Measurements from ENCODE around the gene CFP.

The CFP gene

GRCh38 chrX:47623540-47624027 lies 6.1 kb downstream of the CFP start:
- Histone ChIP-seq H3K27ac (ENCODE audit: low read depth, low read length) (no peak overlapping the region), H3K36me3 (ENCODE audit: control insufficient read depth in 1 of 2, insufficient read depth in 2 of 2, low read length in 2 of 2) (no peaks in the 10 kb centered on the region), H3K9me3 (ENCODE audit: control insufficient read depth in 1 of 2, low read length in 2 of 2) (no peaks in the 10 kb centered on the region), H3K27me3 (ENCODE audit: control insufficient read depth in 1 of 2, insufficient read depth in 2 of 2, low read length in 2 of 2) (peaks cover 0 to 5% of the 10 kb centered on the region in 2 donors), H3K4me3 (ENCODE audit: low read depth in 1 of 2, low read length in 2 of 2) (peak overlapping the region; percentile 35 to 43), H3K4me1 (ENCODE audit: control insufficient read depth in 1 of 2, insufficient read depth in 2 of 2, low read length in 2 of 2) (no peaks in the 10 kb centered on the region), H3K9ac (ENCODE audit: low read depth in 1 of 2, low read length in 2 of 2) (no peak overlapping the region)

- Histone ChIP-seq H3K27me3 (ENCODE audit: control insufficient read depth in 1 of 2, insufficient read depth in 2 of 2, low read length in 2 of 2) (peaks cover 0 to 5% of the 10 kb centered on the region in 2 donors), H3K4me3 (ENCODE audit: low read depth in 1 of 2, low read length in 2 of 2) (no peak overlapping the region), H3K27ac (ENCODE audit: low read depth, low read length) (no peak overlapping the region), H3K4me1 (ENCODE audit: control insufficient read depth in 1 of 2, insufficient read depth in 2 of 2, low read length in 2 of 2) (no peaks in the 10 kb centered on the region), H3K9ac (ENCODE audit: low read depth in 1 of 2, low read length in 2 of 2) (no peak overlapping the region), H3K36me3 (ENCODE audit: control insufficient read depth in 1 of 2, insufficient read depth in 2 of 2, low read length in 2 of 2) (no peaks in the 10 kb centered on the region), H3K9me3 (ENCODE audit: control insufficient read depth in 1 of 2, low read length in 2 of 2) (no peaks in the 10 kb centered on the region)
These were observed 7.9 kb downstream of the CFP start for GRCh38 chrX:47621851-47622250.

GRCh38 chrX:47620303-47620685 lies 9.4 kb downstream of the CFP start:
- H3K9me3 ChIP-seq (ENCODE audit: control insufficient read depth in 1 of 2, low read length in 2 of 2): no peaks in the 10 kb centered on the region
- H3K27ac ChIP-seq (ENCODE audit: low read depth, low read length): no peak overlapping the region
- H3K4me3 ChIP-seq (ENCODE audit: low read depth in 1 of 2, low read length in 2 of 2): no peak overlapping the region
- no peak overlapping the region for H3K9ac ChIP-seq (ENCODE audit: low read depth in 1 of 2, low read length in 2 of 2)
- no peaks in the 10 kb centered on the region for H3K36me3 ChIP-seq (ENCODE audit: control insufficient read depth in 1 of 2, insufficient read depth in 2 of 2, low read length in 2 of 2)
- H3K27me3 ChIP-seq (ENCODE audit: control insufficient read depth in 1 of 2, insufficient read depth in 2 of 2, low read length in 2 of 2): peaks cover 0 to 5% of the 10 kb centered on the region in 2 donors
- no peaks in the 10 kb centered on the region for H3K4me1 ChIP-seq (ENCODE audit: control insufficient read depth in 1 of 2, insufficient read depth in 2 of 2, low read length in 2 of 2)

- H3K36me3 ChIP-seq (ENCODE audit: control insufficient read depth in 1 of 2, insufficient read depth in 2 of 2, low read length in 2 of 2): no peaks in the 10 kb centered on the region
- H3K27ac ChIP-seq (ENCODE audit: low read depth, low read length): no peak within 1 kb of the TSS
- H3K9me3 ChIP-seq (ENCODE audit: control insufficient read depth in 1 of 2, low read length in 2 of 2): no peaks in the 10 kb centered on the region
- H3K27me3 ChIP-seq (ENCODE audit: control insufficient read depth in 1 of 2, insufficient read depth in 2 of 2, low read length in 2 of 2): peaks cover 0 to 5% of the 10 kb centered on the region in 2 donors
- no peaks in the 10 kb centered on the region for H3K4me1 ChIP-seq (ENCODE audit: control insufficient read depth in 1 of 2, insufficient read depth in 2 of 2, low read length in 2 of 2)
- no peak within 1 kb of the TSS for H3K9ac ChIP-seq (ENCODE audit: low read depth in 1 of 2, low read length in 2 of 2)
- H3K4me3 ChIP-seq (ENCODE audit: low read depth in 1 of 2, low read length in 2 of 2): peak within 1 kb of the TSS in 1 of 2 donors; percentile 51
These were observed 10.0 kb downstream of the CFP start, which contains the start of gene SYN1 for GRCh38 chrX:47619486-47620302. Gene SYN1 (minus strand): TSS chrX:47619857. CDS start chrX:47619728, 129 bp downstream.

GRCh38 chrX:47618923-47619485 lies 10.7 kb downstream of the CFP start:
- H3K27me3 ChIP-seq (ENCODE audit: control insufficient read depth in 1 of 2, insufficient read depth in 2 of 2, low read length in 2 of 2): peaks cover 0 to 3% of the 10 kb centered on the region in 2 donors
- no peaks in the 10 kb centered on the region for H3K36me3 ChIP-seq (ENCODE audit: control insufficient read depth in 1 of 2, insufficient read depth in 2 of 2, low read length in 2 of 2)
- H3K9ac ChIP-seq (ENCODE audit: low read depth in 1 of 2, low read length in 2 of 2): no peak overlapping the region
- H3K4me1 ChIP-seq (ENCODE audit: control insufficient read depth in 1 of 2, insufficient read depth in 2 of 2, low read length in 2 of 2): no peaks in the 10 kb centered on the region
- no peaks in the 10 kb centered on the region for H3K9me3 ChIP-seq (ENCODE audit: control insufficient read depth in 1 of 2, low read length in 2 of 2)
- no peak overlapping the region for H3K4me3 ChIP-seq (ENCODE audit: low read depth in 1 of 2, low read length in 2 of 2)
- H3K27ac ChIP-seq (ENCODE audit: low read depth, low read length): no peak overlapping the region

- Histone ChIP-seq H3K9me3 (ENCODE audit: control insufficient read depth in 1 of 2, low read length in 2 of 2) (no peaks in the 10 kb centered on the region), H3K27ac (ENCODE audit: low read depth, low read length) (no peak overlapping the region), H3K4me1 (ENCODE audit: control insufficient read depth in 1 of 2, insufficient read depth in 2 of 2, low read length in 2 of 2) (no peaks in the 10 kb centered on the region), H3K27me3 (ENCODE audit: control insufficient read depth in 1 of 2, insufficient read depth in 2 of 2, low read length in 2 of 2) (no peaks in the 10 kb centered on the region), H3K4me3 (ENCODE audit: low read depth in 1 of 2, low read length in 2 of 2) (no peak overlapping the region), H3K36me3 (ENCODE audit: control insufficient read depth in 1 of 2, insufficient read depth in 2 of 2, low read length in 2 of 2) (no peaks in the 10 kb centered on the region), H3K9ac (ENCODE audit: low read depth in 1 of 2, low read length in 2 of 2) (no peak overlapping the region)
These were observed 15.1 kb downstream of the CFP start for GRCh38 chrX:47614618-47615017.

- Histone ChIP-seq H3K4me1 (ENCODE audit: control insufficient read depth in 1 of 2, insufficient read depth in 2 of 2, low read length in 2 of 2) (no peaks in the 10 kb centered on the region), H3K9me3 (ENCODE audit: control insufficient read depth in 1 of 2, low read length in 2 of 2) (no peaks in the 10 kb centered on the region), H3K9ac (ENCODE audit: low read depth in 1 of 2, low read length in 2 of 2) (no peak overlapping the region), H3K36me3 (ENCODE audit: control insufficient read depth in 1 of 2, insufficient read depth in 2 of 2, low read length in 2 of 2) (no peaks in the 10 kb centered on the region), H3K27me3 (ENCODE audit: control insufficient read depth in 1 of 2, insufficient read depth in 2 of 2, low read length in 2 of 2) (no peaks in the 10 kb centered on the region), H3K27ac (ENCODE audit: low read depth, low read length) (no peak overlapping the region), H3K4me3 (ENCODE audit: low read depth in 1 of 2, low read length in 2 of 2) (no peak overlapping the region)
These were observed 16.6 kb downstream of the CFP start for GRCh38 chrX:47613082-47613481.

- H3K4me1 ChIP-seq (ENCODE audit: control insufficient read depth in 1 of 2, insufficient read depth in 2 of 2, low read length in 2 of 2): no peaks in the 10 kb centered on the region
- H3K27me3 ChIP-seq (ENCODE audit: control insufficient read depth in 1 of 2, insufficient read depth in 2 of 2, low read length in 2 of 2): no peaks in the 10 kb centered on the region
- H3K27ac ChIP-seq (ENCODE audit: low read depth, low read length): no peak overlapping the region
- H3K4me3 ChIP-seq (ENCODE audit: low read depth in 1 of 2, low read length in 2 of 2): no peak overlapping the region
- no peaks in the 10 kb centered on the region for H3K9me3 ChIP-seq (ENCODE audit: control insufficient read depth in 1 of 2, low read length in 2 of 2)
- H3K36me3 ChIP-seq (ENCODE audit: control insufficient read depth in 1 of 2, insufficient read depth in 2 of 2, low read length in 2 of 2): no peaks in the 10 kb centered on the region
- H3K9ac ChIP-seq (ENCODE audit: low read depth in 1 of 2, low read length in 2 of 2): no peak overlapping the region
These were observed 17.3 kb downstream of the CFP start for GRCh38 chrX:47612418-47612817.

- no peaks in the 10 kb centered on the region for H3K4me1 ChIP-seq (ENCODE audit: control insufficient read depth in 1 of 2, insufficient read depth in 2 of 2, low read length in 2 of 2)
- no peak overlapping the region for H3K9ac ChIP-seq (ENCODE audit: low read depth in 1 of 2, low read length in 2 of 2)
- H3K27me3 ChIP-seq (ENCODE audit: control insufficient read depth in 1 of 2, insufficient read depth in 2 of 2, low read length in 2 of 2): no peaks in the 10 kb centered on the region
- H3K4me3 ChIP-seq (ENCODE audit: low read depth in 1 of 2, low read length in 2 of 2): no peak overlapping the region
- H3K36me3 ChIP-seq (ENCODE audit: control insufficient read depth in 1 of 2, insufficient read depth in 2 of 2, low read length in 2 of 2): no peaks in the 10 kb centered on the region
- H3K9me3 ChIP-seq (ENCODE audit: control insufficient read depth in 1 of 2, low read length in 2 of 2): no peaks in the 10 kb centered on the region
- H3K27ac ChIP-seq (ENCODE audit: low read depth, low read length): no peak overlapping the region
These were observed 17.8 kb downstream of the CFP start for GRCh38 chrX:47611926-47612325.

GRCh38 chrX:47611489-47611888 lies 18.2 kb downstream of the CFP start:
- no peaks in the 10 kb centered on the region for H3K27me3 ChIP-seq (ENCODE audit: control insufficient read depth in 1 of 2, insufficient read depth in 2 of 2, low read length in 2 of 2)
- H3K4me1 ChIP-seq (ENCODE audit: control insufficient read depth in 1 of 2, insufficient read depth in 2 of 2, low read length in 2 of 2): no peaks in the 10 kb centered on the region
- H3K27ac ChIP-seq (ENCODE audit: low read depth, low read length): no peak overlapping the region
- no peaks in the 10 kb centered on the region for H3K36me3 ChIP-seq (ENCODE audit: control insufficient read depth in 1 of 2, insufficient read depth in 2 of 2, low read length in 2 of 2)
- H3K9ac ChIP-seq (ENCODE audit: low read depth in 1 of 2, low read length in 2 of 2): no peak overlapping the region
- no peaks in the 10 kb centered on the region for H3K9me3 ChIP-seq (ENCODE audit: control insufficient read depth in 1 of 2, low read length in 2 of 2)
- H3K4me3 ChIP-seq (ENCODE audit: low read depth in 1 of 2, low read length in 2 of 2): no peak overlapping the region

Data from duodenal mucosa (tissue), 2 donors.